NCI-H524 treated with DMSO at 0.1 percent for 48 hours (cell line): ENCODE measurements around the gene EED.
"Not testable (repeated sequence)": the region's sequence is repeated elsewhere in the genome, so short reads cannot be mapped to it uniquely, and the experiment has no call there.

Source experiments
- DNase-seq: peaks from one replicate; lab custom pipeline; 2025; lab: John Stamatoyannopoulos, UW

EED gene

DNA sequence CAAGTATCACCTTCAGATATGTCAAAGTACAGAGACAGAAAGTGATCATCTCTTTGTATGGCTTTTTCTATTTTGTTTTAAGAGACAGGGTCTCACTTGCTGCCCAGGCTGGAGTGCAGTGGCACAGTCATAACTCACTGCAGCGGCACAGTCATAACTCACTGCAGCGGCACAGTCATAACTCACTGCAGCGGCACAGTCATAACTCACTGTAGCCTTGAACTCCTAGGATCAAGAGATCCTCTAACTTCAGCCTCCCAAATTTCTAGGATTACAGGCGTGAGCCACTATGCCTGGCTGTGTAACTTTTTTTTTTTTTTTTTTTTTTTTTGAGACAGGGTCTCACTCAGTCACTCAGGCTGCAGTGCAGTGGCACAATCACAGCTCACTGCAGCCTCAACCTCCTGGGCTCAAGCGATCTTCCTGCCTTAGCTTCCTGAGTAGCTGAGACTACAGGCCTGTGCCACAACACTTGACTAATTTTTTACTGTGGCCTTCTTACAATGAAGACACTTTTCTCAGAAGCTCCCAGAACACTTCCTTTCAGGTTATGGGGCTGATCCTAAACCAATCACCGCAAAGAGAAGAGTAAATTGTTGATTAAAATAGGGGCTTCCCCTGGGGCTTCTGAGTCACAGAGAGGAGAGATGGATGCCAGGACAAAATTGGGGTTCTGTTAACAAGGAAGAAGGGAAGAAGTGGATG is 48.5 kb downstream of the EED start:
- no peak for DNase-seq

DNA sequence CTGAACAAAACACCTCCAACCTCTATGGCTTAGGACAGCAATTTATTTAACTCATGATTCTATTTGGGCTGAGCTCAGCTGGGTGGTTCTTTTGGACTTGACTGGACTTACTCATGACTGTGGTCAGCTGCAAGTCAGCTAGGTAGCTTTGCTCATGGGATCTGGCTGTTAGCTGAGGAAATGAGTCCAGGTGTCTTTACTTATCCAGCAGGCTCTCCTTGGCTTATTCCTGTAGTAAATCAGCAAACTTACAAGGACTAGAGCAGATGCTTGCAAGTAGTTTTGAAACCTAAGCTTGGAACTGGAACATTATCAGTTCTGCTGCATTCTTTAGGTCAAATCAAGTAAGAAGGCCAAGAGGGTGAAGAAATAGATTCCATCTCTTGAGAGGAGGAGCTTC is 49.5 kb downstream of the EED start:
- no peak for DNase-seq

DNA sequence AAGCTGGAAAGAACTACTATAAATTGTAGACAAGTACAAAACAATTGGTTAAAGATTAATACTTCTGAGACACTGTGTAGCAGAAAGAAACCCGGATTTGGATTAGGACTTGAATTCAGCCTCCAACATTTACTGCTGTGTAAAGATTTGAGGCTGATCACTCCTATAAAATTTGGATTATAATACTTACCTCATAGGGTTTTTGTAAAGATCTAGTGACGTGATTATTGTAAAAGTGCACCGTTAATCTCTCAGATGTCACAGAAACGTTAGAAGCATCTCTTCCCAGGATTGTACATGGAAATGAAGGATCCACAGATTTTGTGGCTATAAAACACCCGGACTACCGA is 57.2 kb downstream of the EED start:
- no peak for DNase-seq

DNA sequence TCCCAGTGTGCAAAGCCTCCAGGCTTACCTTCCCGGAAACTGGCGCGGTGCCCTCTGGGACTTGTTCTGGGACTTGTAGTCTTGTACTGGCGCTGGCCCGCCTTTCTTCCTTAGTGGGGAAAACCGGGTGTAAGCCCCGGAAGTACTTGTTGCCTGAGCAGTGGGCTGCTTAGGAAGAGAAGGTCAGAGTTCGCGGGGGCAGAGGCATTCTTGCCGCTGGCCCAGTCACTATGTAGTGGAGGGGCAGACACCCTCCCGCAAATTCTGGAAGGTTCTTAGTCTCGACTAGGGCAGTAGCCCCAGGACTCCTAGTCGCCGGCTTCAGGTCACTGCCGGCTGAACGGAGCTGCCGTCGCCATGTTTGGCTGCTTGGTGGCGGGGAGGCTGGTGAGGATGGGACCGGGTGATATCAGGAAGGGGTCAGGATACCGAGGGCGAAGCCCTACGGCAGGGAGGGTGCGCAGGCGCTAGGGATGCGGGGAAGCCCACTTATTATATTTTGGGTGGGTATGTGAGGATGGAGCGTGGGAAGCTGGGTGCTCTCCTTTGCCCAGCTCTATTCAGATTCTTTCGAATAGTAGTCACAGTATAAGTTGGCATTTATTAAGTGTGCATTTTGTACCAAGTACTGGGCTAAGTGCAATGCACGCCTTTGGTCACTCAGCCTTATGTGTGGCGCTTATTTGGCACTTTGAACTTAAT is 57.7 kb downstream of the EED start, which contains the start of gene HIKESHI:
TSS of gene HIKESHI (plus strand) at position 149 of the 702 bp plus-strand sequence. CDS start at position 358, 209 bp downstream.
- DNase-seq: peak; percentile 88

DNA sequence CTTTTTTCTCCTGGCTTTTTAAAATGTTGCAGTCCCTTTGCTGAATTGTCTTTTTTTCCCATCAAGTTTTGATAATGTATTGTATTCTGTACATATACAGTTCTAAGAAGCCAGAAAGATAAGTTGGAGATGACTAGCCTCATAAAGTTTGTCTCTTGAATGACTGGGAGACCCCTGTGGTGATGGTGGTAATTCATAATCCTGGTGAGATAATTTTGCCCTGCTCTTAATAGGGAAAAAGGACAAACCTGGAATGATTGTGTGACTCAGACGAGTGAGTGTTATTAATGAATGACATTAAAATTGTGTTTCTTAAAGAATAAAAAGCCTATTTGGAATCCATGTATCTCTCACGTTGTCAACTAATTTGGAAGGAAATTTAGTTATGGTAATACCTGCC is 58.7 kb downstream of the EED start:
- DNase-seq: no peak

DNA sequence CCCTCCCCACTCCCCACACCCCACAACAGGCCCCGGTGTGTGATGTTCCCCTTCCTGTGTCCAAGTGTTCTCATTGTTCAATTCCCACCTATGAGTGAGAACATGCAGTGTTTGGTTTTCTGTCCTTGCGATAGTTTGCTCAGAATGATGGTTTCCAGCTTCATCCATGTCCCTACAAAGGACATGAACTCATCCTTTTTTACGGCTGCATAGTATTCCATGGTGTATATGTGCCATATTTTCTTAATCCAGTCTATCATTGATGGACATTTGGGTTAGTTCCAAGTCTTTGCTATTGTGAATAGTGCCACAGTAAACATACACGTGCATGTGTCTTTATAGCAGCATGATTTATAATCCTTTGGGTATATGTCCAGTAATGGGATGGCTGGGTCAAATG is 64.2 kb downstream of the EED start:
- DNase-seq: not testable (repeated sequence)

DNA sequence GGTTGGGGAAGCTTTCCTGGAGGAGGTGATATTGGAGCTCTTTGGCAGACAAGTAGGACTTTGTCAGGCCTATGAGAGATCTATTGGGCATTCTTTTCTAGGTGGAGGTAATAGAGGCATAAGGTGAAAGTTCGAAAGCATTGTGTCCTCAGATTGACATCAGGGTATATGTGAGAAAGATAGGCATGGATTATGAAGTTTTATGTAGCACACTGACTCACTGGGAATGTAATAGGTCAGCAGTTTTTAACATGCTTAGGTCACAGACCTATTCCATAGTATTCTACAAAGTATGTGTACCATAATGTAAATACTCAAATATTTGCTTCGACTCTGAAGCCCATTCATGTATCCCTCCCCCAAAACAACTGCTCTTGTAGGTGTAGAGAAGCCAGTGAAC is 69.2 kb downstream of the EED start:
- DNase-seq: no peak

DNA sequence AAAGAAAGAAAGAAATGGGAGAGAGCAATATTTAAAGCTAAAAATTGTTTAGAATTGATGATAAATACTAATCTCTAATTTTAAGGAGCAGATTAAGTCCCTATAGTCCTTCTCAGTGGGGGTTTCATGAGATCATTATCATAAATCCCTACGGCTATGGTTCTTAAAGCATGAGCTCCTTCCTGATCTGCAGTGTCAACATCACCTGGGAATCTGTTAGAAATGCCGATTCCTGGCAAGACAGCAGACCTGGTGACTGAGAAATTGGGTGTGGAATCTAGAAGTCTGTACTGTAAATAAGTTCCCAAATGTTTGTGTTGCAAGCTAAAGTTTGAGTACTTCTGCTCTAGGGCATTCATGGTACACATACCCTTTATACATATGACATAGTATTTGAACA is 70.1 kb downstream of the EED start:
- DNase-seq: no peak
